Measurements from ENCODE around the gene SIGLEC10. TPM values are rescaled to one million over a fixed set of nuclear protein-coding genes. Genes with fewer than 3 reads are reported as not detected.

Gene SIGLEC10
- polyA plus RNA-seq, 4 donors, result 0.66 to 2.0 (median 1.2) TPM

- no peak for DNase-seq (ENCODE audit: low read depth in 4 of 4, low spot score in 3 of 4)
Observed at GRCh38 chr19:51367255-51367564, 50.2 kb downstream of the SIGLEC10 start.

GRCh38 chr19:51366389-51367254 lies 50.8 kb downstream of the SIGLEC10 start:
- peak; percentile 88 to 97 (median 95) for DNase-seq (ENCODE audit: low read depth in 4 of 4, low spot score in 3 of 4)

GRCh38 chr19:51365965-51366388 lies 51.5 kb downstream of the SIGLEC10 start, which contains the start of gene ETFB:
Gene ETFB (minus strand): TSS chr19:51366388. CDS start chr19:51366326, 62 bp downstream.
- no peak for DNase-seq (ENCODE audit: low read depth in 4 of 4, low spot score in 3 of 4)

GRCh38 chr19:51365211-51365964 lies 52.1 kb downstream of the SIGLEC10 start:
- DNase-seq (ENCODE audit: low read depth in 4 of 4, low spot score in 3 of 4), result no peak

- no peak for DNase-seq (ENCODE audit: low read depth in 4 of 4, low spot score in 3 of 4)
Observed at GRCh38 chr19:51364200-51365106, 53.0 kb downstream of the SIGLEC10 start.

- DNase-seq (ENCODE audit: low read depth in 4 of 4, low spot score in 3 of 4), result no peak
Observed at GRCh38 chr19:51361239-51361638, 56.2 kb downstream of the SIGLEC10 start.

Other genes starting within 250 kb of the SIGLEC10 start
- gene CD33, start 192.6 kb downstream of the SIGLEC10 start, polyA plus RNA-seq (ENCODE audit: insufficient read length in 4 of 4), result 1 to 10 TPM; 1.4 to 3.7 (median 1.9) TPM
- gene SIGLECL1, start 166.6 kb downstream of the SIGLEC10 start, polyA plus RNA-seq (ENCODE audit: insufficient read length in 4 of 4), result not detected
- gene IGLON5, start 106.0 kb downstream of the SIGLEC10 start, polyA plus RNA-seq (ENCODE audit: insufficient read length in 4 of 4), result 1 to 10 TPM; 2.8 to 9.8 (median 3.9) TPM
- gene VSIG10L, start 75.5 kb downstream of the SIGLEC10 start, polyA plus RNA-seq (ENCODE audit: insufficient read length in 4 of 4), result 1 to 10 TPM; 4.2 to 5.2 (median 4.8) TPM
- gene ETFB, start 51.3 kb downstream of the SIGLEC10 start, polyA plus RNA-seq (ENCODE audit: insufficient read length in 4 of 4), result 100 to 1,000 TPM in 2 of 4 donors, 10 to 100 TPM in 2; 45.4 to 143 (median 111) TPM
- gene CLDND2, start 48.6 kb downstream of the SIGLEC10 start, polyA plus RNA-seq (ENCODE audit: insufficient read length in 4 of 4), result 1 to 10 TPM; 1.6 to 3.5 (median 1.9) TPM
- gene NKG7, start 45.0 kb downstream of the SIGLEC10 start, polyA plus RNA-seq (ENCODE audit: insufficient read length in 4 of 4), result 1 to 10 TPM in 3 of 4 donors, under 1 TPM in 1; 0.86 to 3.4 (median 2.0) TPM
- under 1 TPM; 0.44 to 0.70 (median 0.66) TPM for gene LIM2, start 29.7 kb downstream of the SIGLEC10 start, polyA plus RNA-seq (ENCODE audit: insufficient read length in 4 of 4)
- gene C19orf84, start 27.1 kb downstream of the SIGLEC10 start, polyA plus RNA-seq (ENCODE audit: insufficient read length in 4 of 4), result under 1 TPM in 3 of 4 donors, not detected in 1; 0.13 to 0.50 (median 0.46) TPM
- gene SIGLEC8, start 40.8 kb upstream of the SIGLEC10 start, polyA plus RNA-seq (ENCODE audit: insufficient read length in 4 of 4), result under 1 TPM in 1 of 4 donors, not detected in 3; 0.08 TPM
- gene CEACAM18, start 60.9 kb upstream of the SIGLEC10 start, polyA plus RNA-seq (ENCODE audit: insufficient read length in 4 of 4), result not detected
- gene SIGLEC12, start 84.2 kb upstream of the SIGLEC10 start, polyA plus RNA-seq (ENCODE audit: insufficient read length in 4 of 4), result under 1 TPM in 3 of 4 donors, not detected in 1; 0.14 to 0.20 (median 0.16) TPM
- under 1 TPM in 2 of 4 donors, not detected in 2; 0.14 to 0.23 TPM for gene SIGLEC6, start 114.0 kb upstream of the SIGLEC10 start, polyA plus RNA-seq (ENCODE audit: insufficient read length in 4 of 4)
- gene ZNF175, start 153.6 kb upstream of the SIGLEC10 start, polyA plus RNA-seq (ENCODE audit: insufficient read length in 4 of 4), result 10 to 100 TPM; 16.6 to 19.8 (median 18.3) TPM
- gene SIGLEC5, start 212.8 kb upstream of the SIGLEC10 start, polyA plus RNA-seq (ENCODE audit: insufficient read length in 4 of 4), result under 1 TPM in 3 of 4 donors, not detected in 1; 0.37 to 0.62 (median 0.57) TPM
- gene SIGLEC14, start 229.2 kb upstream of the SIGLEC10 start, polyA plus RNA-seq (ENCODE audit: insufficient read length in 4 of 4), result 1 to 10 TPM in 2 of 4 donors, under 1 TPM in 2; 0.15 to 1.5 (median 0.91) TPM

Data from left renal pelvis (tissue), 4 donors.